Naive thymus-derived CD4-positive, alpha-beta T cell (primary cell): ENCODE results near the gene ALDH1A2. TPM values are rescaled to one million over a fixed set of nuclear protein-coding genes. Genes with fewer than 3 reads are reported as not detected.
"Not testable (repeated sequence)": the region's sequence is repeated elsewhere in the genome, so short reads cannot be mapped to it uniquely, and the experiment has no call there.

Source experiments
- ATAC-seq: fragments of 150-1000 bp; cut with Tn5 transposase; 2 replicates; pipeline ENCODE4 v1.10.0; 2021; ENCODE audit warnings: mild to moderate bottlenecking, moderate library complexity
- CTCF ChIA-PET: fragments of 350-600 bp; sonication (Branson Sonifier 250); formaldehyde crosslinking; loops from one replicate; lab custom pipeline; 2021; ENCODE audit warnings: antibody characterized with exemption; lab: Charles Lee
- POLR2A ChIA-PET: fragments of 350-600 bp; sonication (Branson Sonifier 250); formaldehyde crosslinking; loops from one replicate; lab custom pipeline; 2021; ENCODE audit warnings: antibody characterized with exemption, inconsistent platforms; lab: Charles Lee
- DNase-seq, 9 donors: peaks; one replicate each; pipeline versions ENCODE4 v3.0.0 to v3.0.0-alpha.2; 2020 to 2022; ENCODE audit warnings: mixed read lengths in 1 of 9
- H3K27ac ChIP-seq: one replicate; pipeline ENCODE4 v1.7.0; 2013; ENCODE audit warnings: mild to moderate bottlenecking, low read depth, low read length, moderate library complexity
- H3K27me3 ChIP-seq, 2 donors: one replicate each; pipeline ENCODE4 v1.7.0; 2013; ENCODE audit warnings: low read length in 2 of 2, mild to moderate bottlenecking in 2 of 2, moderate library complexity in 2 of 2; ENCODE audit not compliant: control insufficient read depth in 2 of 2, insufficient read depth in 2 of 2
- H3K36me3 ChIP-seq, 3 experiments: 1 replicate in 2 of 3; 2 replicates in 1 of 3; pipeline ENCODE4 v1.7.0; 2013; ENCODE audit warnings: low read length in 3 of 3, mild to moderate bottlenecking in 3 of 3, moderate library complexity in 1 of 3; ENCODE audit not compliant: insufficient read depth in 3 of 3, control insufficient read depth in 2 of 3
- H3K4me1 ChIP-seq, 2 donors: one replicate each; pipeline ENCODE4 v1.7.0; 2013; ENCODE audit warnings: low read length in 2 of 2, mild to moderate bottlenecking in 2 of 2, moderate library complexity in 1 of 2; ENCODE audit not compliant: control insufficient read depth in 2 of 2, insufficient read depth in 2 of 2
- H3K4me3 ChIP-seq: 2 replicates; pipeline ENCODE4 v1.7.0; 2013; ENCODE audit warnings: mild to moderate bottlenecking, low read length
- H3K9me3 ChIP-seq, 3 experiments: 1 replicate in 2 of 3; 2 replicates in 1 of 3; pipeline ENCODE4 v1.7.0; 2013; ENCODE audit warnings: low read length in 3 of 3; ENCODE audit not compliant: control insufficient read depth in 2 of 3
- H3K27ac Mint-ChIP-seq, 9 donors: one replicate each; pipeline ENCODE4 v1.8.0; 2020 to 2022; ENCODE audit warnings: mixed read lengths in 9 of 9, mild to moderate bottlenecking in 8 of 9, moderate library complexity in 5 of 9, inconsistent platforms in 2 of 9
- H3K27me3 Mint-ChIP-seq, 5 donors: one replicate each; pipeline ENCODE4 v1.8.0; 2021 to 2022; ENCODE audit warnings: mixed read lengths in 5 of 5, mild to moderate bottlenecking in 1 of 5
- H3K36me3 Mint-ChIP-seq, 5 donors: one replicate each; pipeline ENCODE4 v1.8.0; 2020 to 2022; ENCODE audit warnings: mixed read lengths in 5 of 5, mild to moderate bottlenecking in 3 of 5, inconsistent platforms in 1 of 5
- H3K4me1 Mint-ChIP-seq, 7 donors: one replicate each; pipeline ENCODE4 v1.8.0; 2020 to 2022; ENCODE audit warnings: mixed read lengths in 7 of 7, mild to moderate bottlenecking in 3 of 7, inconsistent platforms in 1 of 7
- H3K4me3 Mint-ChIP-seq, 10 donors: one replicate each; pipeline ENCODE4 v1.8.0; 2020 to 2022; ENCODE audit warnings: mild to moderate bottlenecking in 10 of 10, mixed read lengths in 10 of 10, moderate library complexity in 6 of 10, inconsistent platforms in 2 of 10
- H3K9me3 Mint-ChIP-seq, 11 donors: one replicate each; pipeline ENCODE4 v1.8.0; 2020 to 2022; ENCODE audit warnings: mixed read lengths in 11 of 11, mild to moderate bottlenecking in 4 of 11, inconsistent platforms in 1 of 11, moderate library complexity in 1 of 11
- intact Hi-C, 2 donors: fragments of 100-400 bp; cut with micrococcal nuclease; formaldehyde crosslinking; loops; one replicate each; pipeline ENCODE4 v1.15.1; 2023
- polyA plus RNA-seq, 2 donors: library from polyadenylated mRNA; unstranded; fragments of 300-500 nt; fragmentation: Illumina TruSeq; gene quantifications; one replicate each; pipeline ENCODE4 v1.2.3, GENCODE V29; 2021
- total RNA-seq, 6 experiments: library from RNA in 5 of 6; stranded (reverse) in 5 of 6; gene quantifications; 1 replicate in 5 of 6; 2 replicates in 1 of 6; pipeline ENCODE4 v1.2.3 and lab custom pipeline; 2021 to 2026

Gene ALDH1A2
- total RNA-seq (1 to 10 TPM in 1 of 5 experiments, not detected in 4; 1.7 TPM), polyA plus RNA-seq (not detected), total RNA-seq (lab: John Stamatoyannopoulos, UW) (not detected)

DNA sequence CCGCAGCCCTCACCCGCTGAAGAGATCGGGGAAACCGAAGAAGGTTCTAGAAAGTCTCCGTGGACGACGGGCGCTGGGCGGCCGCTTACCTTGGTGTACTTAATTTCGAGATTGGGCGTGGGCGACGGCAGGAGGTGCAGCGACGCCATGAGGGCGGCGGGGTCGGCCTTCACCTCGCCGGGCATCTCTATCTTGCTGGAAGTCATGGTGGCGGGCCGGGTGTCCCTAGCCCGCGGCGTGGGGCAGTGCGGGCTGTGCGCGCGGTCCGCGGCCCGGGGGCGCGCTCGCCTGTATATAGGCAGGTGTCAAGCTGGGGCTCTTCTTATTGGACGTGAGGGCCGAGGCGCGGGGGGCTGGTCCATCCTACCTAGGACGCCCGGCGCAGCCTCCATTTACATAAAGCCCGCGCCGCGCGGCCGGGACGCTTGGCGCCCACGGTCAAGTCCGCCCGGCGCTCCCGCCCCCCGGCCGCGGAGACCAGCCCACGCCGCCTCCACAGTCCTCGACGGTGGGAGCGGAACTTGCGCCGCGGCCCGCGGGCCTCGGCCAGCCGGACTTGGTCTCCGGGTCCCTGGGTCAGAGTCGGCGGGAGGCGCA lies at the start of gene ALDH1A2:
Gene ALDH1A2, minus strand, starts transcription at position 267 of the 597 bp plus-strand sequence. Its CDS starts 61 bp downstream, at position 206.
- H3K27ac Mint-ChIP-seq, result peak within 1 kb of the TSS in 1 of 9 donors; percentile 10
- H3K4me1 Mint-ChIP-seq, result peaks cover 5 to 16% (median 12%) of the 10 kb centered on the region in 7 donors
- Histone ChIP-seq H3K4me3 (peak within 1 kb of the TSS; percentile 26), H3K36me3 (no peaks in the 10 kb centered on the region), H3K27ac (no peak within 1 kb of the TSS), H3K27me3 (peaks cover 10 to 20% of the 10 kb centered on the region in 2 donors), H3K4me1 (no peaks in the 10 kb centered on the region), H3K9me3 (no peaks in the 10 kb centered on the region)
- no peaks in the 10 kb centered on the region for H3K36me3 Mint-ChIP-seq
- DNase-seq (peak in 2 of 9 donors; percentile 6 to 9), ATAC-seq (peak; percentile 34)
- peaks cover 47 to 82% (median 63%) of the 10 kb centered on the region in 5 donors for H3K27me3 Mint-ChIP-seq
- CTCF ChIA-PET, result interaction anchor here (1.1 kb wide), 1 partner anchor 10 kb away, joined by 3 read pairs; no protein-coding TSS in a partner anchor
- intact Hi-C loops, result loop anchor here in 1 of 2 donors (2.0 kb wide), 1 partner anchor 23 kb away; no protein-coding TSS in a partner anchor
- H3K4me3 Mint-ChIP-seq, result peak within 1 kb of the TSS; percentile 52 to 85 (median 78)
- POLR2A ChIA-PET, result no interaction called here
- H3K9me3 Mint-ChIP-seq, result peaks cover 0 to 13% (median 6%) of the 10 kb centered on the region in 11 donors

DNA sequence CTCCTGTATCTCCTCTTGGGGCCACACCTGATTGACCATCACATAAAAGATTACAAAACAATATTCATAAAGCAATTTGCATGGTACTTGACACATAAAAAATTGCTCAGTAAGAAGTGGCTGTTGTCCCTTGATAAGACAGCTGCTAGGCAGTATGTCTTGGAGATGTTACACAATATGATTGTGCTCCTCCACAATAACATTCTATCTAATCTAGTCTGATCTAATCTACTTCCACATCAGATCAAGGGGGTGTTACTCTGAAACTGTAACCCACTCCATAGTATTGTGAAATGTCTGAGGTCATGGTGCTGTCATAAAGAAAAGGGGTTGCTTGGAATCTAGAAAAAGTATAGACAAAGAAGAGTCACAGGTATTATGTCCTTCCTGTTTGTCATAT lies 49.3 kb upstream of the ALDH1A2 start:
- H3K4me3 ChIP-seq, result no peak overlapping the region
- POLR2A ChIA-PET, result no interaction called here

DNA sequence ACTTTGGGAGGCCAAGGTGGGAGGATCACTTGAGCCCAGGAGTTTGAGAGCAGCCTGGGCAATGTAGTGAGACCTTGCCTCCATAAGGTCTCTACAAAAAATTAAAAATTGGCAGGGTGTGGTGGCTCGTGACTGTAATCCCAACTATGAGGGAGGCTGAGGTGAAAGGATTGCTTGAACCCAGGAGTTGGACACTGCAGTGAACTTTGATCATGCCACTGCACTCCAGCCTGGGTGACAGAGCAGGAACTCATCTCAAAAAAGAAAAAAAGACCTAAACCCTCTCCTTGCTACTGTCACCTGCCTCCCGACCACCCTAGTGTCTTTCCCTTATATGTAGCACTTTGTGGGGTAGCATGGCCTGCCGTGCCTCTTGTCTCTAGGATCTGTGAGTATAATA lies 48.9 kb upstream of the ALDH1A2 start:
- no peaks in the 10 kb centered on the region for H3K36me3 Mint-ChIP-seq
- H3K4me1 Mint-ChIP-seq, result no peaks in the 10 kb centered on the region
- H3K4me3 Mint-ChIP-seq, result no peak overlapping the region
- H3K27ac Mint-ChIP-seq, result no peak overlapping the region
- Histone ChIP-seq H3K9me3 (no peaks in the 10 kb centered on the region), H3K27ac (no peak overlapping the region), H3K36me3 (no peaks in the 10 kb centered on the region), H3K4me1 (no peaks in the 10 kb centered on the region), H3K4me3 (no peak overlapping the region), H3K27me3 (peaks cover 0 to 6% of the 10 kb centered on the region in 2 donors)
- ChIA-PET CTCF (no interaction called here), POLR2A (no interaction called here)
- intact Hi-C loops, result no loop called here
- ATAC-seq (no peak), DNase-seq (no peak)
- H3K9me3 Mint-ChIP-seq, result peaks cover 0 to 2% (median 0%) of the 10 kb centered on the region in 11 donors
- peaks cover 24 to 28% (median 27%) of the 10 kb centered on the region in 5 donors for H3K27me3 Mint-ChIP-seq

More for the DNA sequence above, 49.3 kb upstream of the ALDH1A2 start:
- ATAC-seq, result peak; percentile 62
- Mint-ChIP-seq H3K36me3 (no peaks in the 10 kb centered on the region), H3K9me3 (peaks cover 0 to 2% (median 0%) of the 10 kb centered on the region in 11 donors), H3K27ac (no peak overlapping the region), H3K4me3 (no peak overlapping the region), H3K27me3 (peaks cover 24 to 28% (median 27%) of the 10 kb centered on the region in 5 donors), H3K4me1 (no peaks in the 10 kb centered on the region)
- H3K4me1 ChIP-seq, result no peaks in the 10 kb centered on the region
- intact Hi-C loops, result no loop called here
- peaks cover 0 to 6% of the 10 kb centered on the region in 2 donors for H3K27me3 ChIP-seq
- H3K36me3 ChIP-seq, result no peaks in the 10 kb centered on the region
- H3K9me3 ChIP-seq, result no peaks in the 10 kb centered on the region
- H3K27ac ChIP-seq, result no peak overlapping the region
- CTCF ChIA-PET, result no interaction called here
- DNase-seq, result no peak

DNA sequence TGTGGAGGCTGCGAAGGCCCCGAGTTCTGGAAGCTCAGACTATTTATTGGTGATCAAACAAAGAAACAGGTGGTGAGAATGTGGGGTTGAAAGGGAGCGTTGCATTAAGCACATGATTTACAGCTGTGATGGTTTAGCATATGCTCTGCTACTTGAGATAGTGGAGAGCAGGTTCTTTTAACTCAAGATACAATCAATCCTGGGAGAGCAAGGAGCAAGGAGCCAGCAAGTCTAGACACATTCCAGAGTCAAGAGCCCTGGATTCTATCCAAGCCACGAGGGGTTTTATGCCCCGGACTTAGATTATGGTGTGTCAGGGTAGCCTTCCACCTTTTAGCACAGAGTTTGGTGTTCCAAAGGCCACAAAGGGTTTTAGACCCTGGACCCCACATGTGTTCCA lies 47.8 kb upstream of the ALDH1A2 start:
- H3K27me3 ChIP-seq, POLR2A ChIA-PET, intact Hi-C loops, H3K27ac ChIP-seq, H3K9me3 Mint-ChIP-seq, H3K9me3 ChIP-seq, DNase-seq, ATAC-seq, H3K36me3 ChIP-seq, CTCF ChIA-PET, H3K27ac Mint-ChIP-seq, H3K4me3 ChIP-seq, H3K4me1 ChIP-seq, H3K4me1 Mint-ChIP-seq, H3K4me3 Mint-ChIP-seq, H3K36me3 Mint-ChIP-seq: not testable (repeated sequence)
- peaks cover 21 to 28% (median 27%) of the 10 kb centered on the region in 5 donors for H3K27me3 Mint-ChIP-seq

DNA sequence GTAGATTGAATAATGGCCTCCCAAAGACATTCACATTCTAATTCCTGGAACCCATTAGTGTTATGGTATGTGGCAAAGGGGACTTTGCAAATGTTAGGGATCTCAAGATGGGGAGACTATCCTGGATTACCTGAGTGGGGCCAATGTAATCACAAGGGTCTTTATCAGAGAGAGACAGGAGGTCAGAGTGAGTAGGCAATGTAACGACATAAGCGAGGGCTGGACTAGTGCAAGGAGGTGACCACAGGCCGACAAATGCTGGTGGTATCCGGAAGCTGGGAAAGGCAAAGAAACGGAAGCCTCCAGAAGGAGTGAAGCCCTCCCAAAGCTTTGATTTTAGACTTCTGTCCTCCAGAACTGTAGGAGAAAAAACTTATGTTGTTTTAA lies 46.2 kb upstream of the ALDH1A2 start:
- no peak overlapping the region for H3K27ac ChIP-seq
- intact Hi-C loops, result no loop called here

DNA sequence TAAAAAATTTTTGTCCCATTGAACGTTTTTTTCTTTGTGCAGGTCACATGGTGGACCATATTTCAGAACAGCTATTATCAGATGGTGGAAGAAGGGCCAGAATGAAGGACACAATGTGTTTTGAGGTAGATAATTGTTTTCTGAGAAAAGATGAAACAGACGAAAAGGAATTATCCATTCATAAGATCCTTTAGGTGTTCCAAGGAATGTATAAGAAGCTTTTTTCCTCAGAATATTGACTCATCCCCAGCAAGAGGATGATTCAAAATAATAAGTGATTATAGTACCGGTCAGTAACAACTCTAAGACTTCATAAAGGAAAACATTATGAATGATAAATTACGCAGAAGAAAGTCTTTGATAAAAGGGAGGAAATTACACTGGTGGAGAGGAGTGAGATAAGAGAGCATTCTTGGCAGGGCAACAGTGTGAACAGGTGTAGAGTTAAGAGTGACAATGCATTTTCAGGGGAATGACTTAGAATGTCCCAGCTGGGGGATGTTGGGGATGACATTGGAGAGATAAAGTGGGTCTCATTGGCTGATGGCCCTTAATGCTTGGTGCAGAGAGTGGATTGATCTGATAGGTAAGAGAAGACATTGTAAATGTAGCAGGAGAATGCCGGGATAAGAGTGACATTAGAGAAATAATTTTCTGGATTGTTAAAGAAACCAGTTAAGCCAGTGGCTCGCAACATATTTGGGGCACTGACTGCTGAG lies 45.6 kb upstream of the ALDH1A2 start:
- H3K9me3 Mint-ChIP-seq, result peaks cover 0 to 2% (median 0%) of the 10 kb centered on the region in 11 donors
- Histone ChIP-seq H3K27ac (no peak overlapping the region), H3K36me3 (no peaks in the 10 kb centered on the region), H3K4me1 (no peaks in the 10 kb centered on the region), H3K9me3 (no peaks in the 10 kb centered on the region), H3K4me3 (no peak overlapping the region), H3K27me3 (peaks cover 0 to 6% of the 10 kb centered on the region in 2 donors)
- peaks cover 27 to 38% (median 35%) of the 10 kb centered on the region in 5 donors for H3K27me3 Mint-ChIP-seq
- no peak overlapping the region for H3K4me3 Mint-ChIP-seq
- H3K27ac Mint-ChIP-seq, result no peak overlapping the region
- intact Hi-C loops, result no loop called here
- ATAC-seq (no peak), DNase-seq (no peak)
- H3K4me1 Mint-ChIP-seq, result no peaks in the 10 kb centered on the region
- H3K36me3 Mint-ChIP-seq, result no peaks in the 10 kb centered on the region
- ChIA-PET CTCF (no interaction called here), POLR2A (no interaction called here)

More for the DNA sequence above, 46.2 kb upstream of the ALDH1A2 start:
- no peaks in the 10 kb centered on the region for H3K36me3 Mint-ChIP-seq
- H3K4me1 ChIP-seq, result no peaks in the 10 kb centered on the region
- H3K27me3 Mint-ChIP-seq, result peaks cover 24 to 35% (median 32%) of the 10 kb centered on the region in 5 donors
- H3K4me3 ChIP-seq, result no peak overlapping the region
- ATAC-seq, result no peak
- no peaks in the 10 kb centered on the region for H3K4me1 Mint-ChIP-seq
- no peak overlapping the region for H3K4me3 Mint-ChIP-seq
- H3K9me3 Mint-ChIP-seq, result peaks cover 0 to 2% (median 0%) of the 10 kb centered on the region in 11 donors
- H3K36me3 ChIP-seq, result no peaks in the 10 kb centered on the region
- H3K9me3 ChIP-seq, result no peaks in the 10 kb centered on the region
- H3K27ac Mint-ChIP-seq, result no peak overlapping the region
- CTCF ChIA-PET, result no interaction called here
- peaks cover 0 to 6% of the 10 kb centered on the region in 2 donors for H3K27me3 ChIP-seq
- POLR2A ChIA-PET, result no interaction called here
- no peak for DNase-seq
